ENCODE results near the gene TDRD3.

TDRD3 gene

GRCh38 chr13:60604058-60604457, 207.0 kb downstream of the TDRD3 start:
- Histone ChIP-seq H3K4me3 (ENCODE audit: low read length) (no peak overlapping the region), H3K36me3 (ENCODE audit: control insufficient read depth, insufficient read depth, low read length) (no peaks in the 10 kb centered on the region), H3K4me1 (ENCODE audit: control insufficient read depth, insufficient read depth, low read length) (no peaks in the 10 kb centered on the region), H3K9ac (ENCODE audit: low read length) (no peak overlapping the region), H3K27ac (ENCODE audit: low read depth, low read length) (no peak overlapping the region), H3K27me3 (ENCODE audit: control insufficient read depth, insufficient read depth, low read length) (no peaks in the 10 kb centered on the region)

GRCh38 chr13:60608954-60609353, 211.9 kb downstream of the TDRD3 start:
- H3K36me3 ChIP-seq (ENCODE audit: control insufficient read depth, insufficient read depth, low read length) = no peaks in the 10 kb centered on the region
- no peak overlapping the region for H3K9ac ChIP-seq (ENCODE audit: low read length)
- no peaks in the 10 kb centered on the region for H3K27me3 ChIP-seq (ENCODE audit: control insufficient read depth, insufficient read depth, low read length)
- no peak overlapping the region for H3K27ac ChIP-seq (ENCODE audit: low read depth, low read length)
- no peak overlapping the region for H3K4me3 ChIP-seq (ENCODE audit: low read length)
- no peaks in the 10 kb centered on the region for H3K4me1 ChIP-seq (ENCODE audit: control insufficient read depth, insufficient read depth, low read length)

- Histone ChIP-seq H3K4me1 (ENCODE audit: control insufficient read depth, insufficient read depth, low read length) (no peaks in the 10 kb centered on the region), H3K36me3 (ENCODE audit: control insufficient read depth, insufficient read depth, low read length) (no peaks in the 10 kb centered on the region), H3K9ac (ENCODE audit: low read length) (no peak overlapping the region), H3K4me3 (ENCODE audit: low read length) (no peak overlapping the region), H3K27me3 (ENCODE audit: control insufficient read depth, insufficient read depth, low read length) (no peaks in the 10 kb centered on the region), H3K27ac (ENCODE audit: low read depth, low read length) (no peak overlapping the region)
Measured at GRCh38 chr13:60611523-60611922, 214.5 kb downstream of the TDRD3 start.

DNA sequence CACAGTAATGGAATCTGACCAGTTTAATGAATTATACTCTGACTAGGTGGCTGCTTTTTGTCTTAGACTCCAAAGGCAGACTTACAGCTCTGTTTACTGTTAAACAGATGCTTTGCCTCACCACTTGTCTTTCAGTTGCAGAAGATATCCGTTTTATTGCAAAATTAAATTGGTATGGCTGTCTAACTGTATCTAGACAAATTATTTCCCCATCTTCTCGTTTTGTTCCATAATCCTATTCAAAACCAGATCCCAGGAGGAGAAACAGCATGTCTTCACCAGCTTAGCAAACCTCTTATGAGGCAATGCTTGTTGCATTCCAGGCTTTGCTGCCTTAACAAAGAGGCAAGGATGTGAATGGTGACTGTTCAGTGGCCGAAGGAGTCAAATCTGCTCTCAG, 215.6 kb downstream of the TDRD3 start:
- Histone ChIP-seq H3K27me3 (ENCODE audit: control insufficient read depth, insufficient read depth, low read length) (no peaks in the 10 kb centered on the region), H3K27ac (ENCODE audit: low read depth, low read length) (no peak overlapping the region), H3K4me1 (ENCODE audit: control insufficient read depth, insufficient read depth, low read length) (no peaks in the 10 kb centered on the region), H3K36me3 (ENCODE audit: control insufficient read depth, insufficient read depth, low read length) (no peaks in the 10 kb centered on the region), H3K9ac (ENCODE audit: low read length) (no peak overlapping the region), H3K4me3 (ENCODE audit: low read length) (no peak overlapping the region)

DNA sequence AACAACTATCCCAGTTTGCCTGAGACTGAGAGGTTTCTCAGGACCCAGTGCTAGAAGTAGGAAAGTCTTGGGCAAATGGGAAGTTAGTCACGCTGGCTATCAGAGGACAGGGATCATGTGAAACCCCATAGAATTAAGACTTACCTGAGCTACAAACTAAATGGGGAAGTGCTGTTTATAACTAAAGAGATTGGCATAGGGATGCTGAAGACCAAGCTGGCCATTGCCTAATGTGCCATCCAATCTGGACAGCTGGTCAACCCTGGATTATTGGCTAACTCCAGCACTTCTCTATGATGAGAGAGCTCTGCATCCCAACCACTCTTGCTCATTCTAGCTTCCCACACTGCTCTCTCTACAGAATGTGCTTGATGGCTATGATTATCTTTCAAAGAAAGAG, 216.1 kb downstream of the TDRD3 start:
- Histone ChIP-seq H3K4me3 (ENCODE audit: low read length) (no peak overlapping the region), H3K27me3 (ENCODE audit: control insufficient read depth, insufficient read depth, low read length) (no peaks in the 10 kb centered on the region), H3K9ac (ENCODE audit: low read length) (no peak overlapping the region), H3K27ac (ENCODE audit: low read depth, low read length) (no peak overlapping the region), H3K4me1 (ENCODE audit: control insufficient read depth, insufficient read depth, low read length) (no peaks in the 10 kb centered on the region), H3K36me3 (ENCODE audit: control insufficient read depth, insufficient read depth, low read length) (no peaks in the 10 kb centered on the region)

GRCh38 chr13:60617991-60618733, 221.1 kb downstream of the TDRD3 start:
- Histone ChIP-seq H3K27ac (ENCODE audit: low read depth, low read length) (no peak overlapping the region), H3K27me3 (ENCODE audit: control insufficient read depth, insufficient read depth, low read length) (no peaks in the 10 kb centered on the region), H3K9ac (ENCODE audit: low read length) (no peak overlapping the region), H3K4me3 (ENCODE audit: low read length) (no peak overlapping the region), H3K36me3 (ENCODE audit: control insufficient read depth, insufficient read depth, low read length) (no peaks in the 10 kb centered on the region), H3K4me1 (ENCODE audit: control insufficient read depth, insufficient read depth, low read length) (no peaks in the 10 kb centered on the region)

GRCh38 chr13:60619461-60619860, 222.4 kb downstream of the TDRD3 start:
- no peaks in the 10 kb centered on the region for H3K27me3 ChIP-seq (ENCODE audit: control insufficient read depth, insufficient read depth, low read length)

DNA sequence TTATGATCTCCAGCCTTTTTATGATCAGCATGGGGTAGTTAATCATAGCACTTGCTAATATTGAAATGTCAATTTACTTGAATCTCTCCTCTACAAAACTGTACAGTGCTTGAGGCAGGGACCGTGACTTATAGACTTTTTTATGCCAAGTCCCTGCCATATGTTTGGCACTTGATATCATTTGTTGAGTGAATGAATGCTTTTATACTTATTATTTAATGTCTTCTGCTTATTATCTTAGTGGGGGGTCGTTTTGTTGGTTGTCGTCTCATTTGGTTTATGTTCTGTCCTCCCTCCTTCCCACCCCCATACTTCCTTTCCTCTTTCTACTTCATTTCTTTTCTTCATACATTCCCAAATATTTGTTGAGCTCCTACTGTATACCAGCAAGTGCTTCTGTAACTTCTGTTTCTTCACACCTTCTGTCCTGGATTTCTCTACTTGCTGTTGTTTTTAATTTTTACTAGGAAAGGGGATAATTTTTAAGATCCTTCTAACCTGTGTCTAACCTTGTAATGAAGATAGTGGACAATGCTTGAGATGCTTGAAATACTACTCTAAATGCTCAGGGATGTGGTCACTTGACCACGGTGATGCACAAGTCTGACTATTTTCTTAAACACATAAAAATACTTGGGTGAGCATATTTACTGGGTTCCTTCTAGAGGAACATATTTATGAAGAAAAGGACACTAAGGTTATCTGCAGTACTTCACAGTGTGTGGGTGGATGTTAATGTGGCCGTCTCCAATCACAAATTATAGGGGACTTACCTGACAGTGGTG, 223.8 kb downstream of the TDRD3 start:
- Histone ChIP-seq H3K36me3 (ENCODE audit: control insufficient read depth, insufficient read depth, low read length) (no peaks in the 10 kb centered on the region), H3K27ac (ENCODE audit: low read depth, low read length) (no peak overlapping the region), H3K4me3 (ENCODE audit: low read length) (no peak overlapping the region), H3K4me1 (ENCODE audit: control insufficient read depth, insufficient read depth, low read length) (no peaks in the 10 kb centered on the region), H3K27me3 (ENCODE audit: control insufficient read depth, insufficient read depth, low read length) (no peaks in the 10 kb centered on the region), H3K9ac (ENCODE audit: low read length) (no peak overlapping the region)

More at GRCh38 chr13:60619461-60619860, 222.4 kb downstream of the TDRD3 start:
- Histone ChIP-seq H3K9ac (ENCODE audit: low read length) (no peak overlapping the region), H3K36me3 (ENCODE audit: control insufficient read depth, insufficient read depth, low read length) (no peaks in the 10 kb centered on the region), H3K4me1 (ENCODE audit: control insufficient read depth, insufficient read depth, low read length) (no peaks in the 10 kb centered on the region), H3K4me3 (ENCODE audit: low read length) (no peak overlapping the region), H3K27ac (ENCODE audit: low read depth, low read length) (no peak overlapping the region)

- no peak overlapping the region for H3K4me3 ChIP-seq (ENCODE audit: low read length)
- no peaks in the 10 kb centered on the region for H3K27me3 ChIP-seq (ENCODE audit: control insufficient read depth, insufficient read depth, low read length)
- H3K9ac ChIP-seq (ENCODE audit: low read length) = no peak overlapping the region
- H3K27ac ChIP-seq (ENCODE audit: low read depth, low read length) = no peak overlapping the region
- no peaks in the 10 kb centered on the region for H3K36me3 ChIP-seq (ENCODE audit: control insufficient read depth, insufficient read depth, low read length)
- no peaks in the 10 kb centered on the region for H3K4me1 ChIP-seq (ENCODE audit: control insufficient read depth, insufficient read depth, low read length)
Measured at GRCh38 chr13:60623151-60623550, 226.1 kb downstream of the TDRD3 start.
